Glomerular endothelial cell (primary cell): ENCODE measurements around the gene NBPF6. TPM values are rescaled to one million over a fixed set of nuclear protein-coding genes. Genes with fewer than 3 reads are reported as not detected.
"Not testable (repeated sequence)": the region's sequence is repeated elsewhere in the genome, so short reads cannot be mapped to it uniquely, and the experiment has no call there.

Experiments
- DNase-seq: peaks from one replicate; pipeline ENCODE4 v3.0.0-alpha.2; 2011; ENCODE audit warnings: low read depth, low spot score; ENCODE audit errors: extremely low read depth
- total RNA-seq: library from RNA; depleted of rRNA; stranded (reverse); fragments of >200 nt; gene quantifications from 2 replicates; pipeline ENCODE4 v1.2.3, GENCODE V29; 2015

The NBPF6 gene
- total RNA-seq = not detected in 2 replicates

DNA sequence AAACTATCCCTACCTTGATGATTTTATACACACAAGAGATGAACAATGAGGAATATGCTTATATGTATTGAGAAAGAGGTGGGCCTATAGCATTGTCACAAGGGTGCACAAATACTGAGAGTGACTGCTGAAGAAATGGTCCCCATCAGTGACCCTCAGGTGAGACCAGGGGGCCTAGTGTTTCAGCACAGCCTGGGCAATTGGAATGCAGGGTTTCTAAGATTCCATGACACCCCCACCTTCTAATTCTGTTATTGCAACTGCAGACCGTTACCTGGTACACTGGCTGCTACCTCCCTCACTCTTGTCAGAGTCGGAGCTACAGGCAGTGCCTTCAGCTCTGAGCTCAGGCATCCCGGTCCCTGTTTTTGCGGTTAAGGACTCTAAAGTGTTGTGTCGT lies at the start of gene NBPF6:
TSS of gene NBPF6 (plus strand) at position 301 of the 400 bp plus-strand sequence. CDS start 259 bp downstream, outside the sequence.
- DNase-seq = not testable (repeated sequence)

DNA sequence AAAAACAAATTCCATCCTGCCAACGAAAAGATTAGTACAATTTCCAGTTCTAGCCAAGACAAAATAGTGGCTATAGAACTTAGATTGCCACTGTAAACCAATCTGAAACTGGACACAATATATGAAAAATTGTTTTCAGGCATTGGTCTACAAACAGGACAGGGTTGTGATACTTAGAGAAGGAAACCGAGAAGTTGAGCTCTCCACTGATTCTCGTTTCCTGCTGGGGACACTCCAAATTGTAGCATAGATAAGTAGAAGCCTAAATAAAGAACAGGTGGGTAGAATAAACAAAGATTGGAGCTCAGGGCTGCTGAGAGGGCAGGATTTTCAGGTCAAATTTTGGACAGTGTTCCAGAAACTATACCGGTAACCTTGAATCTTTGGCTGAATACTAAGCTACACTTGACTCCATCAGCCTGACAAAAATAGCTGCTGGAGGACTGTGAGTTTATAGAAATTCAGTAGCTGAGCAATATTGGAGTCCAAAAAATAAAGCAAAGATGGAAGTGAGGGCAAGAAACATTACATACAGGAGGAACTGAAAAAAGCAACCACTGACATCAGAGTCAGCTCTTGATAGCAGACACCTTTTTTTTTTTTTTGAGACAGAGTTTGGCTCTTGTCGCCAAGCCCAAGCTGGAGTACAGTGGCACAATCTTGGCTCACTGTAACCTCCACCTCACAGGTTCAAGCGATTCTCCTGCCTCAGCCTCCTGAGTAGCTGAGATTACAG lies 38.9 kb upstream of the NBPF6 start:
- DNase-seq = not testable (repeated sequence)

DNA sequence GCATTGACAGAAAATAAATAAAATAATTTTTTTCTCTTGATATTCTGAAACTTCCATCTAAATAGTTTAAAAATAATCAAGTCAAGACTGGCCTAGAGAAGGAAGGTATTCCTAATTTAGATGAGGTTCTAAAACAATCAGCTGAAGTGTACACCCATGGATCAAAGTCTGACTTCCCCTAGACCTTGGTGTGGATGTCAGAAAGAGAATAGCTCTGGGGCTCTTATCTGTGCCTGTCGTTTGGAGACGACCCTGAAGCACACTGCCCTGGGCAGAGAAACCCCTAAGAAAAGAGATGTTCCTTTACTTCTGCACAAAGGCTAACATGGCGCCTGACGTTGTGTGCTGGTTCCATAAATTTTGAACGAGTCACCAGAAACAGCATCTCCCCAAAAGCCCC lies 30.0 kb upstream of the NBPF6 start:
- not testable (repeated sequence) for DNase-seq

- DNase-seq = not testable (repeated sequence)
These were observed 28.9 kb upstream of the NBPF6 start for GRCh38 chr1:108421061-108421916.

DNA sequence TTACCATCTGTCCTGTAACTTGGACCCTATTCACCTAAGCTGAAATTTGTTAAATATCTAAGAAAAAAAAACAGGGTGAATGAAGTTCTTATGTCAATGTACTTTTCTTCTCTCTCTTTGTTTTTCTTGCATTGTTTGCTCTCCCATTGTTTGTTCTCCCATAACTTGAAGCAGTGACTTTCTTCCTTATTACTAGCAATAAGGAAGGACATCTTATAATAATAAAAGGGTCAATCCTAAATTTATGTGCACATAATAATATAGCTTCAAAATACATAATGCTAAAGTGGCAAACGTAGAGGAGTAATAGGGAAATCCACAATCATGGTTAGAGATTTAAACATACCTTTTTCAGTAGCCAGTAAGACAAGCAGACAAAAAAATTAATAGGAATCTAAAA lies 23.3 kb upstream of the NBPF6 start:
- DNase-seq = not testable (repeated sequence)

DNA sequence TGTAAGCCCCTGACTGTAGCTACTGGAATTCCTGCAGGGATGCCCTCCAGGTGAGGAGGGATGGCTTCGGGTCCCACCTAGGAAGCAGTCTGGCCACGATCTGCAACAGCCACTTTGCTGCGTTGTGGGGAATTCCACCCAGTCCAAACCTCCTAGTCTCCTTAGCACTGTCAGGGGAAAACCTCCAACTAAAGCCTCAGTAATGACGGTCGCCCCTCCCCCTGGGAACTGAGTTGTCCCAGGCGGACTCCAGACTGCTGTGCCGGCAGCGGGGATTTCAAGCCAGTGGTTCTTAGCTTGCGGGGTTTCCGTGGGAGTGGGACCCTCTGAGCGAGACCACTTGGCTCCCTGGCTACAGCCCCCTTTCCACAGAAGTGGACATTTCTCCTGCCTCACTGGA lies 18.1 kb upstream of the NBPF6 start:
- not testable (repeated sequence) for DNase-seq

DNA sequence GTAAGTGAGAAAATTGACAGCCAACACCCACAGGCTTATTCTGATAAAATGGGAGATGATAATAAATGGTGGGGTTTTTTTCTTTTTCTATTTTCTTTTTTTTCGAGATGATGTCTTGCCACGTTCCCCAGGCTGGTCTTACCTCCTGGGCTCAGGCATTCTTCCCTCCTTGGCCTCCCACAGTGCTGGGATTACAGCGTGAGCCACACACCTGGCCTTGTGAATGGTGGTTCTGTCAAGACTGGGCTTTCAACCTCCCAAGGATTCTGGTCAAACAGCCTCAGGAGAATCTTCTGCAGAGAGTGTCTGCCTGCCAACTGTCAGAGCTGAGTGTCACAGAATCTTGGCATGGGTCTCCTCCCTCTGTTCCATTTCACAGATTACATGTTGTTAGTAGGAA lies 16.7 kb upstream of the NBPF6 start:
- DNase-seq = not testable (repeated sequence)

GRCh38 chr1:108438536-108438935 lies 11.6 kb upstream of the NBPF6 start:
- DNase-seq = not testable (repeated sequence)

- not testable (repeated sequence) for DNase-seq
These were observed 4.4 kb downstream of the NBPF6 start for GRCh38 chr1:108454521-108454920.

- DNase-seq = not testable (repeated sequence)
These were observed 8.5 kb downstream of the NBPF6 start for GRCh38 chr1:108458661-108459060.

- DNase-seq = not testable (repeated sequence)
These were observed 11.6 kb downstream of the NBPF6 start for GRCh38 chr1:108461758-108462157.

- not testable (repeated sequence) for DNase-seq
These were observed 13.8 kb downstream of the NBPF6 start for GRCh38 chr1:108463962-108464361.

- DNase-seq = not testable (repeated sequence)
These were observed 16.0 kb downstream of the NBPF6 start for GRCh38 chr1:108466166-108466565.

GRCh38 chr1:108467155-108467554 lies 17.0 kb downstream of the NBPF6 start:
- DNase-seq = not testable (repeated sequence)

- DNase-seq = not testable (repeated sequence)
These were observed 20.6 kb downstream of the NBPF6 start for GRCh38 chr1:108470750-108471149.

- not testable (repeated sequence) for DNase-seq
These were observed 24.4 kb downstream of the NBPF6 start for GRCh38 chr1:108474516-108474915.

DNA sequence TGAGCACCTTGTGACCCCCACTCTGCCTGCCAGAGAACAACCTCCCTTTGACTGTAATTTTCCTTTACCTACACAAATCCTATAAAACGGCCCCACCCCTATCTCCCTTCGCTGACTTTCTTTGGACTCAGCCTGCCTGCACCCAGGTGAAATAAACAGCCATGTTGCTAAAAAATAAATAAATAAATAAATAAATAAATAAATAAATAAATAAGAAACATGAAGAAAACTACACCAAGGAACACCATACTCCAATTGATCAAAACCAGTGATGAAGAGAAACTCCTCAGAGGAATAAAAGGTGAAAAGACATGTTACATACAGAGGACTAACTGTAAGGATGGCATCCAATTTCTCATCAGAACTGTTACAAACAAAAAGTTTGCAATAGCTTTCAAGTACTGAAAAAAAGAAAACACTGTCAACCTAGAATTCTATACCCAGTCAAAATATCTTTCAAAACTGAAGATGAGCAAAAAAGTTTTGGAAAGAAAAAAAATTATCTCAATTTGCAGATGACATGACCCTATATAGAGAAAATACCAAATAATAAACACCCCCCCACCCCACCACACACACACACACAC lies 28.4 kb downstream of the NBPF6 start:
- no peak for DNase-seq

DNA sequence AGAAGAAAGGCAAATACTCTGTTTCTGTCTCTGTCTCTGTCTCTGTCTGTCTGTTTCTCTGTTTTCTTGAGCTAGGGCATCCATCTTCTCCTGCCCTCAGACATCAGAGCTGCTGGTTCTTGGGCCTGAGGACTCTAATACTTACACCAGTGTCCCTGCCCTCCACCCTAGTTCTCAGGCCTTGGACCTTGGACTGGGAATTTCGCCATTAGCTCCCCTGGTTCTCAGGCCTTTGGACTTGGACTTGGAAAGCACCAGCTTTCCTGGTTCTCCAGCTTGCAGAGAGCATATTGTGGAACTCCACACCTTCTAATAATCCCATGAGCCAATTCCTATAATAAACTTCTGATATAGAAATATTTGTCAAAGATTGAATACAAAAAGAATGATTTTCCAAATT lies 32.6 kb downstream of the NBPF6 start:
- DNase-seq = no peak

DNA sequence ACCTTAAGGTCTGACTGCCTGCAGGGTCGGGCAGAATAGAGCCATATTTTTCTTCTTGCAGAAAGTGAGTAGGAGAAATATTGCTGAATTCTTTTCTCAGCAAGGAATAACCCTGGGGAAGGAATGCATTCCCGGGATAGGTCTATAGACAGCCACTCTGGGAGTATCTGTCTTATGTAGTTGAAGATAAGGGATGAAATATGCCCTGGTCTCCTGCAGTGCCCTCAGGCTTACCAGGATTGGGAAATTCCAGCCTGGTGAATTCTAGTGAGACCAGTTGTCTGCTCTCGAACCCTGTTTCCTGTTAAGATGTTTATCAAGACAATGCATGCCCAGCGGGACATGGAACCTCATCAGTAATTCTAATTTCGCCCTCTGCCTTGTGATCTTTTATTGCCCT lies 35.8 kb downstream of the NBPF6 start:
- DNase-seq = not testable (repeated sequence)

- DNase-seq = not testable (repeated sequence)
These were observed 36.6 kb downstream of the NBPF6 start for GRCh38 chr1:108486707-108487106.

GRCh38 chr1:108495008-108495407 lies 44.9 kb downstream of the NBPF6 start:
- DNase-seq = not testable (repeated sequence)
